Left lobe of liver (tissue), 2 donors: ENCODE measurements around the gene PGLYRP4. TPM values are rescaled to one million over a fixed set of nuclear protein-coding genes. Genes with fewer than 3 reads are reported as not detected.

Experiments
- ATAC-seq: fragments of 200-7000 bp; cut with Tn5 transposase; one replicate; pipeline ENCODE4 v1.9.1; 2020; ENCODE audit warnings: mild to moderate bottlenecking, moderate library complexity
- DNase-seq: peaks from one replicate; pipeline ENCODE4 v3.0.0-alpha.2; 2020; ENCODE audit warnings: low spot score
- total RNA-seq: library from RNA; stranded (reverse); gene quantifications from one replicate; pipeline ENCODE4 v1.2.1, GENCODE V29; 2021
- donor health status: DM: no; HTN: no; CAD: no; lungs with moderate emphysema.
- donor health status: DM: no; HTN: yes; CAD: no.

The PGLYRP4 gene, protein sequence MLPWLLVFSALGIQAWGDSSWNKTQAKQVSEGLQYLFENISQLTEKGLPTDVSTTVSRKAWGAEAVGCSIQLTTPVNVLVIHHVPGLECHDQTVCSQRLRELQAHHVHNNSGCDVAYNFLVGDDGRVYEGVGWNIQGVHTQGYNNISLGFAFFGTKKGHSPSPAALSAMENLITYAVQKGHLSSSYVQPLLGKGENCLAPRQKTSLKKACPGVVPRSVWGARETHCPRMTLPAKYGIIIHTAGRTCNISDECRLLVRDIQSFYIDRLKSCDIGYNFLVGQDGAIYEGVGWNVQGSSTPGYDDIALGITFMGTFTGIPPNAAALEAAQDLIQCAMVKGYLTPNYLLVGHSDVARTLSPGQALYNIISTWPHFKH
- not detected for total RNA-seq

GRCh38 chr1:153348511-153349362, at the start of gene PGLYRP4:
Gene PGLYRP4 (minus strand): TSS chr1:153348841. CDS start chr1:153347932, 909 bp downstream.
- DNase-seq (no peak), ATAC-seq (no peak)

- no peak for ATAC-seq
Observed at GRCh38 chr1:153397924-153398651, 49.4 kb upstream of the PGLYRP4 start.

DNA sequence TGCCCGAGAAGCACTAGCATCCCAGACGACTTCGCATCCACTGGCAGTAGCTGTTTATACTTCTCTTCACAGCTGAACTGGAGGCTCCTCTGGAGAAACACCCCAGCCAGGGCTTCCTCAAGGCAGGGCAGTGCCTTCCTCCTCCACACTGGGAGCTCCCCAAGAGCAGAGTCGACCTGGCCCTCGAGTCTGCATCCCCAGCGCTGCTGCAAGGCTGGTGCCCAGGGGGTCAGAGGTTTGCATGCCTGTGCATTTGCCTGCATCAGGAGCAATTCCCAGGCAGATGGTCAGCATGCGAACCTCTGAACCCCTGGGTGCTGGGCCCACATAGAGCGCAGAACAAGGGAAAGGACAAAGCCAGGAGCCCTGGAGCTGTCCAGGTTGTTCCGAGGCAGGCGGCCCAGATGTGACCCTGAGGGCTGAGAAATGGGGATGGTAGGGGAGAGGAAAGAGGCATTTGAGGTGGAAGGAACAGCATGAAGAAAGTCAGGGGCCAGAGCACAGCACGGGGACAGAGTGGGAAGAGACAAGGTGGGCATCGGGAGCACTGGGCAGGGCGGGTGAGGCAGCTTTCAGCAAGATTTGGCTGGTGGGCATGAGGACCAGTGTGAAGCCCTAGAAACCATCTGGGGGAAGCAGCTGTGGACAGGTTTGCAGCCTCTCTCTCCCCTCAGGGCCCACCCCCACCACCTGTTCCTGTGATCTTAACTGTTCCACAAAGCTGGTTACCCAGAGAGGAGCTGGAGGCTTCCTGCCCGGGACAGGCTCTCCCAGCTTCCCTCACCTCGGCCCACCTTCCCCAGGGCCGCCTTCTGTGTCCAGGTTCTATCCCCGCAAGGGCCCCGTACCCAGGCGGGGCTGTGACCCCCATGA, 48.6 kb upstream of the PGLYRP4 start:
- no peak for ATAC-seq

More at GRCh38 chr1:153397924-153398651, 49.4 kb upstream of the PGLYRP4 start:
- peak; percentile 41 for DNase-seq

DNA sequence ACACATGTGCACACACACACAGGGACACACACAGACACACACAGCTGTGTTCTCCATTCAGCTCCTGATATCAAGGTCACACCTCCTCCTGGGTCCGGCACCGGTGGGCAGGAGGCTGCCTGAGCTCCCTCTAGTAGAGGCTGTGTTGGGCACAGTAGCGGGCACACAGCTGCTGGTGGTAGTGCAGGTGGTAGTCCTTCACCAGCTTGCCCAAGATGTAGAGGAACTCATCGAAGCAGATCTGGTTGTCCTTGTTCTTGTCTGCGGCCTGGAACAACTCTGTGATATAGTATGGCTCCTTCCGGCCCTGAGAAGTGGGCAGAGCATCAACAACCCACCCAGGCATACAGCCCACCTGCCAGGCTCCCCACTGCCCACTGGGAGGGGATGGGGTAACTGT, 47.8 kb upstream of the PGLYRP4 start:
- DNase-seq (peak; percentile 34), ATAC-seq (no peak)

More for the DNA sequence above, 48.6 kb upstream of the PGLYRP4 start:
- DNase-seq = peak; percentile 40

DNA sequence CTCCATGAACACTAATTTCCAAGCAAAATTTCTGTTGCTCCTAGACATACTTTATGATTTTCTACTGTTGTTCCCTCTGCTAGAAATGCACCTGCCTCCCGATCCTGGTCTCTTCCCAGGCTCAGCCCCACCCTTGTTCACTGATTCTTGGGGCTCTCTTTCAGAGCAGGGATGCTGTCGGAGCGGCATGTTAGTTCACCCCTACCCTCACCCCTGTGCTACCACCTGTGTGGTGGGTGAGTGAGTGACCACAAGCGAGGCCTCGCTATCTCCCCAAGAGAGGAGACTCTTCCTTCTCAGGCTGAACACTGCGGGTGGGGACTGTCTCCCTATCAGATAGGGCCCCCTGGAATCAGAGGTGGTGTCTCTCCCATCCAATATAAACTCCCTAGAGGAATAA, 47.1 kb upstream of the PGLYRP4 start:
- DNase-seq (no peak), ATAC-seq (no peak)

DNA sequence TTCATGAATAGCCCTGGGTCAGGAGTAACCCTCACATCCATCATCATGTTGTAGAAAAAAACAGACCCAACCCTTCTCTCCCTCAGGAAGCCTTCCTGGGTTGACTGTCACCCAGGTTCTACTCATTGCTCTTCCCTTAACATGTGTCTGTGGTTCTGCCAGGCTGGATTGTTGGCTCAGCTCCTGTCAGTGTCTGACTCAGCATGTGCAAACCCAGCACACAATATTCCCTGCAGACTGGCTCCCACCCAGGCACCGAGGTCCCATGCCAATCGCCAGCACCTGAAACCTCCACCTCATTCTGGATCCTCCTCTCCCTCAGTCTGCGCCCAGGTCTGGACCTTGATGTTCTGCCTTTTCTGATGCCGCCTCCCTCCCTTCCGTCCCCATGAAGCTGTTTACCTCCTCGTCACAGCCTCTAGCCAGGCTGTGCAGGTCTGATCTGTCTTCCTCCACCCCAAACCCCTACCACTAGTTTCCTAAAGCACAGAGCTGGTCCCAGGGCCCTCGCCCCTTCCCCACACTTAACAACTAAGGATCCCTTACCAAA, 46.6 kb upstream of the PGLYRP4 start:
- peak; percentile 40 for DNase-seq
- ATAC-seq = no peak

DNA sequence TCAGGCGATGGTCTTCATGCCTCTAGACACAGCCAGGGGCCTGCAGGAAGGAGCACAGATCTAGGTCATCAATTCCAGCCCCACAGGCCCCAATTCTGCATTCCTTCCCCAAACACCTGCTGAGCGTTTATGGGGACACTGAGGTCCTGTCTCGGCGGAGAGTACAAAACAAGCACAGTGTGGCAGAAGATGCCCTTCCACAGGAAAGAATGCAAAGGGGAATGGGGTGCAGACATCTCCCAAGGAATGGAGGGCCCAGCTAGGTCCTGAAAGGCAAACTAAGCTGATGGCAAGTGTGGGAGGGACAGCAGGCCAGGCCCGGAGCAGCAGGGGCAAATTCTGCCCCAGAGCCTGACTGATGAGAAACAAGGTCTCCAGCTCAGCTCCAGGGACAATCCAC, 45.8 kb upstream of the PGLYRP4 start:
- DNase-seq (no peak), ATAC-seq (no peak)

- ATAC-seq (no peak), DNase-seq (peak; percentile 48)
Observed at GRCh38 chr1:153393926-153394325, 45.3 kb upstream of the PGLYRP4 start.

GRCh38 chr1:153392822-153393221, 44.2 kb upstream of the PGLYRP4 start:
- DNase-seq (no peak), ATAC-seq (no peak)

GRCh38 chr1:153392258-153392657, 43.6 kb upstream of the PGLYRP4 start:
- ATAC-seq (no peak), DNase-seq (no peak)

DNA sequence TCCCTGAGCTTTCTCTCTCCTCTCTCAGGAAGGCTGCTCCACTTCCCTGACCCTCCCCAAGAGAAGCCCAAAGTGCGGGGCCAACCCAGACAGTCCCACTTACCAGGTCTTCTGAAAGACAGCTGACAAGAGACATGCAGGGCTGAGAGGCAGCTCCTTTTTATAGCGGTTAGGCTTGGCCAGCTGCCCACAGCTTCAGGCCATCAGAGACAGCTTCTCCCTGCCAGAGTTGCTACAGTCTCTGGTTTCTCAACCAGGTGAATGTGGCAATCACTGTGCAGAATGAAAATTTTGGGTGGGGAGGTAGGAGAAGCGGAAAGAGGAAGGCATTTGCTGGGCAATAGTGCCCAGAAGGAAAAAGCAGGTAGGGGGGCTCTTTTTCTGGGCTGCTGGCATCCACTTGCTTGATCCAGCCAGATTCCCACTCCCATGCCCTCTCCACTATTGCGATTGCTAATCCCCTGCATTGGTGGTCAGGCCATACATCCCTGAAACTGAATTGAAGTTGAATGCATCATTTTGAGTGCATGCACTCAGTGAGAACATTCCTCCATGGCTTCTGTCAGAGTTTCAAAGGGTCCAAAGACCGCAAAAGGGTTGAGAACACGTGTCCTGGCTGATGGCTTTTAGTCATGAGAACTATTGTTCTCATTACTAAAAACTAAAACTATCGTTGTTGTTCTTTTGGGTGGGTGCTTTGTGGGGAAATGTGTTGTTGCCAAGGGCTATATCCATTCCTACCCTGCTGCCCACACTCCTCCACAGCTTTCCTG, 42.5 kb upstream of the PGLYRP4 start, which contains the start of gene S100A8:
Gene S100A8, minus strand, starts transcription at position 136 of the 773 bp plus-strand sequence. CDS start 538 bp downstream, outside the sequence.
- peak; percentile 81 for DNase-seq
- ATAC-seq = peak; percentile 85

GRCh38 chr1:153389973-153390879, 41.6 kb upstream of the PGLYRP4 start:
- no peak for ATAC-seq
- DNase-seq = peak; percentile 38

DNA sequence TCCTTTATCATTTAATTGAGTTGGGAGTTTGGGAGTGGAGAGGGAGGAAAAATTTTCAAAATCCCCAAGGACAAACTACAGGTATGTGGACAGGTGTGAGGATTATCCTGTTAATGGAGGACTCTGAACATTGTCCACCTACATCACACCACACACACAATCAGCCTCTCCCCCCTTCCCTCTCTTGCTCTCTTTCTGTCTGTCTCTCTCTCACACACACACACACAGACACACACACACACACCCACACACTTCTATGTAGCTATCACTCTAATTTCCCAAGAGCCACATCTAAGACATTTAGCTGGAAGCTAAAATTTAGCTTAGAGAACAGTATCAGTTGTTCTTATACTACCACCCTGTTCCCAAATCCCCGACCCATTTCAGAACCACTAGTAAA, 40.8 kb upstream of the PGLYRP4 start:
- no peak for ATAC-seq
- no peak for DNase-seq

GRCh38 chr1:153387785-153388184, 39.1 kb upstream of the PGLYRP4 start:
- DNase-seq (peak; percentile 41), ATAC-seq (no peak)

- ATAC-seq (no peak), DNase-seq (no peak)
Observed at GRCh38 chr1:153387001-153387400, 38.4 kb upstream of the PGLYRP4 start.

DNA sequence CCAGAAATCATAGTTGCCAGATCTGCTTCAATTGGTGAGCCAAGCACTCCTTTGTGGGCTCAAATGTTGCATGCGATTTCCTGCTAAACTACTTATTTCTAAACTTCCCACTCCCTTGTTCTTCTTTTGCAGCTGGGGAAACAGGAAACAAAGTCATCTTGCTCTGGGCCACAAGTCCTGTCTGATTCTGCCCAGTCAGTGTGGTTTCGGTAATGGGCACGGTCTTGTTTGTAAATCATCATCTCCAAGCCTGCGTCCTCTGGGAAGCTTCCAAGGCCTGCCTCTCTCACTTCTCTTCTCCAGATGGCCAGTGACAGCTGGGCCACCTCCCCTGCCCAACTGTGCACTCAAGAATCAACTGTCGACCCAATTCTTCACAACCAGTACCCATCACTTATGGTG, 37.9 kb upstream of the PGLYRP4 start:
- peak; percentile 49 for DNase-seq

GRCh38 chr1:153384958-153385580, 36.4 kb upstream of the PGLYRP4 start:
- ATAC-seq = no peak
- peak; percentile 35 for DNase-seq

More for the DNA sequence above, 37.9 kb upstream of the PGLYRP4 start:
- peak; percentile 34 for ATAC-seq
